Measurements from ENCODE around the gene CRISP1. TPM values are rescaled to one million over a fixed set of nuclear protein-coding genes. Genes with fewer than 3 reads are reported as not detected.
A peak's percentile ranks its signal among the peaks of the same experiment; 100 is the strongest.

Gene CRISP1
- polyA plus RNA-seq, 2 of the 4 experiments (the other 2 are of a cell fraction), result not detected

DNA sequence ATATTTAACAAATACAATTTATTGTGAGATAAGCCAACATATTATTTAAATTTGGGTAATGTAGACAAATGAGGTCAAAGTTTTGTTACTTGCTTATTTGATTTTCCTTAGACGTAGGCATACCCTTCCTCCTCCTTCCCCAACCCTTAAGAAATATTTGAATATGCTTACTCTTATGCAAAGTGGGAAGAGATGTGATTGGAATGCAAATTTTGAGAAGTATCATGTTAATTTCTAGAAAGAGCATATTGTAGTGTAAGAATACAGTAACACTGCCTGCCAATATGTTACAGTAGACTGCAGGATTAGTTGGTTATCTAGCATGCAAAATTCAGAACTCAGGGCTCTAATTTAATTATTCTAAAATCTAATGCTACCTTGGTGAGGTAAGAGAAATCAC is 32.9 kb downstream of the CRISP1 start:
- no peak for ATAC-seq
- TF ChIP-seq FOSL2 (IDR thresholded peaks at IDR 0.05) (no peak), FOSL2 (CRISPR knock-in tag; IDR thresholded peaks at IDR 0.05) (no peak), EHF (CRISPR knock-in tag; IDR thresholded peaks at IDR 0.05) (no peak), POLR2A (IDR thresholded peaks at IDR 0.05; ENCODE audit: low read length) (no peak), EP300 (IDR thresholded peaks at IDR 0.05) (no peak), POLR2AphosphoS2 (conservative IDR thresholded peaks at IDR 0.05; ENCODE audit: low read length) (no peak), ZFP36 (IDR thresholded peaks at IDR 0.05; ENCODE audit: borderline replicate concordance, partially characterized antibody) (no peak), ZSCAN20 (CRISPR knock-in tag; IDR thresholded peaks at IDR 0.05) (no peak), RNF2 (IDR thresholded peaks at IDR 0.05; ENCODE audit: borderline replicate concordance, low read depth) (no peak)
- TF ChIP-seq, protein P1, sequence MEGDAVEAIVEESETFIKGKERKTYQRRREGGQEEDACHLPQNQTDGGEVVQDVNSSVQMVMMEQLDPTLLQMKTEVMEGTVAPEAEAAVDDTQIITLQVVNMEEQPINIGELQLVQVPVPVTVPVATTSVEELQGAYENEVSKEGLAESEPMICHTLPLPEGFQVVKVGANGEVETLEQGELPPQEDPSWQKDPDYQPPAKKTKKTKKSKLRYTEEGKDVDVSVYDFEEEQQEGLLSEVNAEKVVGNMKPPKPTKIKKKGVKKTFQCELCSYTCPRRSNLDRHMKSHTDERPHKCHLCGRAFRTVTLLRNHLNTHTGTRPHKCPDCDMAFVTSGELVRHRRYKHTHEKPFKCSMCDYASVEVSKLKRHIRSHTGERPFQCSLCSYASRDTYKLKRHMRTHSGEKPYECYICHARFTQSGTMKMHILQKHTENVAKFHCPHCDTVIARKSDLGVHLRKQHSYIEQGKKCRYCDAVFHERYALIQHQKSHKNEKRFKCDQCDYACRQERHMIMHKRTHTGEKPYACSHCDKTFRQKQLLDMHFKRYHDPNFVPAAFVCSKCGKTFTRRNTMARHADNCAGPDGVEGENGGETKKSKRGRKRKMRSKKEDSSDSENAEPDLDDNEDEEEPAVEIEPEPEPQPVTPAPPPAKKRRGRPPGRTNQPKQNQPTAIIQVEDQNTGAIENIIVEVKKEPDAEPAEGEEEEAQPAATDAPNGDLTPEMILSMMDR (IDR thresholded peaks at IDR 0.05), result no peak
- ChIA-PET CTCF (no interaction called here), POLR2A (no interaction called here)
- no peak overlapping the region for H3K4me3 ChIP-seq
- H3K4me2 ChIP-seq, result no peak overlapping the region
- DNase-seq (ENCODE audit: low read depth in 1 of 2, low spot score in 1 of 2), result no peak
- H3K27ac ChIP-seq, result no peak overlapping the region
- FAIRE-seq, result no peak
- WGBS (ENCODE audit: missing lambda C conversion rate), result 67% methylated on average over 1 of the region's 1 CpG
- H3K4me1 ChIP-seq, result no peaks in the 10 kb centered on the region
- H3K9me3 ChIP-seq, result no peaks in the 10 kb centered on the region

DNA sequence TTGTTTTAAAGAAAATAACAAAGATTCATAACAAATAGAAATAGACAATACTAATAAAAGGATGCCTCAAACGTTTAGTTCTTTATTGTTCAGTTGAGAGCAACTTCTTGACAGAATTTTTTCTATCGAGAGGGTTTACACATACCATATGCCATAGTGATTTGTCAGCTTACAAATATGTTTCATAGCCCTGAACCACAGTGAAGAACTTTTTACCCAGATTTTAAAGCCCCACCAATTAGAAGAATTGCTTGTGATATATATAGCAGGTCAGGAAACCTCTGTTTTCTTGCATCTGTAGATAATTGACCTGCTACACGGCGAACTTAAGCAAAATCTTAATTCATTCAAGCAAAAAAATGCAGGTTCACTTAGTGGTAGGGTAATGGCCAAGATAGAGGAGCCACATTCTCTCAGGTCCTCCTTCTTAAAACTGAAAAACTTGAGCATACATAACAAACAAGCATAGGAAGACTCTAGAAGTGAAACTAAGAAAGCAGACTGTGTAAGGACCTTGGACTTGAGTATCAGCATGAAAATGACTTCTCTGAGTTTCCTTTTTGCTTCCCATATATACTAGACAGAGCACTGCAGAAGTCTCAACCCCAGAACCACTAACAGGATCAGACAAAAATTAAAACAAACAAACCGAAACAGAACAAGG is 39.5 kb downstream of the CRISP1 start:
- WGBS (ENCODE audit: missing lambda C conversion rate), result 10% methylated on average over 5 of the region's 5 CpGs
- ATAC-seq, result no peak

DNA sequence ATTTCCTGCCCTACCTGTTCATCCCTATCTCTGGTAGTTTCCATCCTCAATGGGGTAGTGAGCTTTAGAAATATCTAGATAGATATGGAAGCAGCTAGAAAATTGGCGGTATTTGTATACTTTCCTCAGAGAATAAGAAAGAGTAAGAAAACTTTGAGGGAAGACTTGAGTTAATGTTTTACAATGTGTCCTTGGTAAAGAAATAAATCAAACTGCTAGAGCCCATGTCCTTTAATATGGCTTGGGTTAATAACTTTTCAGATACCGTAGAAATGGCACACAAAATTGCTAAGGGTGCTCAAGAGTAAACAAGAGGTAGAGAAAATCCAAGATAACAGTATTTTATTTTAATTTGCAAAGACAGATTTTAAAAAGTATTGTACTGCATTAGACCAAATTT is 51.2 kb downstream of the CRISP1 start:
- ATAC-seq, result no peak
- TF ChIP-seq JUN (IDR thresholded peaks at IDR 0.05), result no peak
- no peak for TF ChIP-seq FOSB (CRISPR knock-in tag; IDR thresholded peaks at IDR 0.05)
- TF ChIP-seq NR3C1 (IDR thresholded peaks at IDR 0.05), result no peak
- TF ChIP-seq, protein P2, sequence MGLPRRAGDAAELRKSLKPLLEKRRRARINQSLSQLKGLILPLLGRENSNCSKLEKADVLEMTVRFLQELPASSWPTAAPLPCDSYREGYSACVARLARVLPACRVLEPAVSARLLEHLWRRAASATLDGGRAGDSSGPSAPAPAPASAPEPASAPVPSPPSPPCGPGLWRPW (IDR thresholded peaks at IDR 0.05), result no peak
- TF ChIP-seq, protein P3, sequence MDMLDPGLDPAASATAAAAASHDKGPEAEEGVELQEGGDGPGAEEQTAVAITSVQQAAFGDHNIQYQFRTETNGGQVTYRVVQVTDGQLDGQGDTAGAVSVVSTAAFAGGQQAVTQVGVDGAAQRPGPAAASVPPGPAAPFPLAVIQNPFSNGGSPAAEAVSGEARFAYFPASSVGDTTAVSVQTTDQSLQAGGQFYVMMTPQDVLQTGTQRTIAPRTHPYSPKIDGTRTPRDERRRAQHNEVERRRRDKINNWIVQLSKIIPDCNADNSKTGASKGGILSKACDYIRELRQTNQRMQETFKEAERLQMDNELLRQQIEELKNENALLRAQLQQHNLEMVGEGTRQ (IDR thresholded peaks at IDR 0.05), result no peak
- no peak for TF ChIP-seq MYC (IDR thresholded peaks at IDR 0.05; ENCODE audit: borderline replicate concordance, low read length)
- TF ChIP-seq NFE2L2 (conservative IDR thresholded peaks at IDR 0.05; ENCODE audit: low read length), result no peak
- TF ChIP-seq SMC3 (IDR thresholded peaks at IDR 0.05), result no peak
- TF ChIP-seq ESRRA (IDR thresholded peaks at IDR 0.05; ENCODE audit: borderline replicate concordance, low read length), result no peak
- no peak for TF ChIP-seq KDM5A (IDR thresholded peaks at IDR 0.05)
- no peak for TF ChIP-seq EHMT2 (IDR thresholded peaks at IDR 0.05; ENCODE audit: low read depth)
- TF ChIP-seq ZNF302 (CRISPR knock-in tag; IDR thresholded peaks at IDR 0.05), result no peak
- no peak for TF ChIP-seq TFCP2L1 (CRISPR knock-in tag; IDR thresholded peaks at IDR 0.05)
- no peak for TF ChIP-seq CHD2 (IDR thresholded peaks at IDR 0.05; ENCODE audit: low read length, partially characterized antibody)
- TF ChIP-seq, protein P4, sequence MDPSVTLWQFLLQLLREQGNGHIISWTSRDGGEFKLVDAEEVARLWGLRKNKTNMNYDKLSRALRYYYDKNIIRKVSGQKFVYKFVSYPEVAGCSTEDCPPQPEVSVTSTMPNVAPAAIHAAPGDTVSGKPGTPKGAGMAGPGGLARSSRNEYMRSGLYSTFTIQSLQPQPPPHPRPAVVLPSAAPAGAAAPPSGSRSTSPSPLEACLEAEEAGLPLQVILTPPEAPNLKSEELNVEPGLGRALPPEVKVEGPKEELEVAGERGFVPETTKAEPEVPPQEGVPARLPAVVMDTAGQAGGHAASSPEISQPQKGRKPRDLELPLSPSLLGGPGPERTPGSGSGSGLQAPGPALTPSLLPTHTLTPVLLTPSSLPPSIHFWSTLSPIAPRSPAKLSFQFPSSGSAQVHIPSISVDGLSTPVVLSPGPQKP (IDR thresholded peaks at IDR 0.05; ENCODE audit: low read depth, low read length), result no peak

More for the DNA sequence above, 39.5 kb downstream of the CRISP1 start:
- TF ChIP-seq FOXS1 (CRISPR knock-in tag; IDR thresholded peaks at IDR 0.05), result no peak
- TF ChIP-seq NFE2L2 (conservative IDR thresholded peaks at IDR 0.05; ENCODE audit: low read length), result no peak
- TF ChIP-seq ZFP36 (IDR thresholded peaks at IDR 0.05; ENCODE audit: borderline replicate concordance, partially characterized antibody), result no peak
- TF ChIP-seq ESRRA (IDR thresholded peaks at IDR 0.05; ENCODE audit: borderline replicate concordance, low read length), result no peak
- no peak for TF ChIP-seq ZSCAN20 (CRISPR knock-in tag; IDR thresholded peaks at IDR 0.05)
- TF ChIP-seq JUNB (IDR thresholded peaks at IDR 0.05), result no peak
- TF ChIP-seq HDAC2 (IDR thresholded peaks at IDR 0.05), result no peak
- TF ChIP-seq CHD4 (IDR thresholded peaks at IDR 0.05; ENCODE audit: borderline replicate concordance), result no peak
- no peak for TF ChIP-seq MYC (IDR thresholded peaks at IDR 0.05; ENCODE audit: borderline replicate concordance, low read length)
- no peak for TF ChIP-seq SREBF2 (IDR thresholded peaks at IDR 0.05)
- TF ChIP-seq, protein P5, sequence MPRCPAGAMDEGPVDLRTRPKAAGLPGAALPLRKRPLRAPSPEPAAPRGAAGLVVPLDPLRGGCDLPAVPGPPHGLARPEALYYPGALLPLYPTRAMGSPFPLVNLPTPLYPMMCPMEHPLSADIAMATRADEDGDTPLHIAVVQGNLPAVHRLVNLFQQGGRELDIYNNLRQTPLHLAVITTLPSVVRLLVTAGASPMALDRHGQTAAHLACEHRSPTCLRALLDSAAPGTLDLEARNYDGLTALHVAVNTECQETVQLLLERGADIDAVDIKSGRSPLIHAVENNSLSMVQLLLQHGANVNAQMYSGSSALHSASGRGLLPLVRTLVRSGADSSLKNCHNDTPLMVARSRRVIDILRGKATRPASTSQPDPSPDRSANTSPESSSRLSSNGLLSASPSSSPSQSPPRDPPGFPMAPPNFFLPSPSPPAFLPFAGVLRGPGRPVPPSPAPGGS (IDR thresholded peaks at IDR 0.05), result no peak
- no peak for TF ChIP-seq CHD2 (IDR thresholded peaks at IDR 0.05; ENCODE audit: low read length, partially characterized antibody)
- no peak for TF ChIP-seq GATA3 (IDR thresholded peaks at IDR 0.05; ENCODE audit: borderline replicate concordance)
- Histone ChIP-seq H3K27ac (no peak overlapping the region), H3K9me3 (no peaks in the 10 kb centered on the region), H3K4me1 (no peaks in the 10 kb centered on the region), H3K4me2 (peak overlapping the region; percentile 44), H3K4me3 (no peak overlapping the region)
- ChIA-PET CTCF (no interaction called here), POLR2A (no interaction called here)
- DNase-seq (ENCODE audit: low read depth in 1 of 2, low spot score in 1 of 2), result no peak
- no peak for FAIRE-seq

More for the DNA sequence above, 51.2 kb downstream of the CRISP1 start:
- ChIA-PET POLR2A (no interaction called here), CTCF (interaction anchor here (0.6 kb wide), 1 partner anchor 1520 kb away, joined by 5 read pairs; no protein-coding TSS in a partner anchor)
- Histone ChIP-seq H3K27ac (no peak overlapping the region), H3K4me1 (no peaks in the 10 kb centered on the region), H3K9me3 (no peaks in the 10 kb centered on the region), H3K4me2 (no peak overlapping the region), H3K4me3 (no peak overlapping the region)
- FAIRE-seq (no peak), DNase-seq (ENCODE audit: low read depth in 1 of 2, low spot score in 1 of 2) (no peak)
- 73% methylated on average over 2 of the region's 2 CpGs for WGBS (ENCODE audit: missing lambda C conversion rate)
